ENCODE results near the gene SLBP. TPM values are rescaled to one million over a fixed set of nuclear protein-coding genes. Genes with fewer than 3 reads are reported as not detected.
"Not testable (repeated sequence)": the region's sequence is repeated elsewhere in the genome, so short reads cannot be mapped to it uniquely, and the experiment has no call there.

SLBP gene
- total RNA-seq, 1 donor from 2014 or later, result 33.5 TPM

GRCh38 chr4:1674682-1675081 lies 37.4 kb downstream of the SLBP start:
- DNase-seq, result no peak

GRCh38 chr4:1673671-1674070 lies 38.4 kb downstream of the SLBP start:
- no peak for DNase-seq

- DNase-seq, result not testable (repeated sequence)
Measured at GRCh38 chr4:1671011-1671410, 41.1 kb downstream of the SLBP start.

- no peak for DNase-seq
Measured at GRCh38 chr4:1670279-1670678, 41.8 kb downstream of the SLBP start.

- DNase-seq, result no peak
Measured at GRCh38 chr4:1669850-1670249, 42.3 kb downstream of the SLBP start.

GRCh38 chr4:1669270-1669669 lies 42.8 kb downstream of the SLBP start:
- no peak for DNase-seq

GRCh38 chr4:1668488-1668840 lies 43.7 kb downstream of the SLBP start:
- no peak for DNase-seq

- no peak for DNase-seq
Measured at GRCh38 chr4:1667273-1667672, 44.8 kb downstream of the SLBP start.

GRCh38 chr4:1666391-1666790 lies 45.7 kb downstream of the SLBP start:
- DNase-seq, result no peak

GRCh38 chr4:1664141-1664540 lies 48.0 kb downstream of the SLBP start:
- no peak for DNase-seq

GRCh38 chr4:1663549-1663948 lies 48.6 kb downstream of the SLBP start:
- no peak for DNase-seq

- no peak for DNase-seq
Measured at GRCh38 chr4:1661695-1662094, 50.4 kb downstream of the SLBP start.

GRCh38 chr4:1660948-1661677 lies 51.0 kb downstream of the SLBP start:
- no peak for DNase-seq

GRCh38 chr4:1659104-1660043 lies 52.7 kb downstream of the SLBP start:
- DNase-seq, result no peak

GRCh38 chr4:1658581-1658980 lies 53.5 kb downstream of the SLBP start:
- DNase-seq, result no peak

GRCh38 chr4:1658146-1658545 lies 54.0 kb downstream of the SLBP start:
- DNase-seq, result no peak

GRCh38 chr4:1656986-1657385 lies 55.1 kb downstream of the SLBP start:
- DNase-seq, result no peak

- DNase-seq, result no peak
Measured at GRCh38 chr4:1656132-1656531, 56.0 kb downstream of the SLBP start.

- DNase-seq, result no peak
Measured at GRCh38 chr4:1655676-1656075, 56.4 kb downstream of the SLBP start.

GRCh38 chr4:1655081-1655480 lies 57.0 kb downstream of the SLBP start:
- DNase-seq, result no peak

- no peak for DNase-seq
Measured at GRCh38 chr4:1654216-1654955, 57.7 kb downstream of the SLBP start.

- no peak for DNase-seq
Measured at GRCh38 chr4:1653776-1654175, 58.3 kb downstream of the SLBP start.

- no peak for DNase-seq
Measured at GRCh38 chr4:1652088-1652487, 60.0 kb downstream of the SLBP start.
